ENCODE results near the gene MCU.

DNA sequence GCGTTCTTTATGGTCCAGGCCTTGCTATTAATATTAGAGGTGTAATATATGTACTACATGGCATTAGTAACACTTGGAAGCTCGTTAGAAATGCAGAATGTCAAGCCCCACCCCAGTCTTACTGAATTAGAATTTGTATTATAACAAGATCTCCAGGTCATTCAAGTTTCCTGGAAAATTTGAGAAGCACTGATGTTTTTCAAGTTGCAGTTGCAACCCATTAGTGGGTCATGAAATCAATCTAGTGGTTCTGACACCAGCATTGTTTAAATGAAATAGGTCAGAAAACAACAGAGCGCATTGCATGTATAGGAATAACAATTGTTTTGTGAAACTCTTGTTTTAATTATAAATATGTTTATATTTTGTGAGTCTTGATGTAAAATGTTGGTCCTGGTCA, 37.2 kb upstream of the MCU start:
- TF ChIP-seq, protein P1, sequence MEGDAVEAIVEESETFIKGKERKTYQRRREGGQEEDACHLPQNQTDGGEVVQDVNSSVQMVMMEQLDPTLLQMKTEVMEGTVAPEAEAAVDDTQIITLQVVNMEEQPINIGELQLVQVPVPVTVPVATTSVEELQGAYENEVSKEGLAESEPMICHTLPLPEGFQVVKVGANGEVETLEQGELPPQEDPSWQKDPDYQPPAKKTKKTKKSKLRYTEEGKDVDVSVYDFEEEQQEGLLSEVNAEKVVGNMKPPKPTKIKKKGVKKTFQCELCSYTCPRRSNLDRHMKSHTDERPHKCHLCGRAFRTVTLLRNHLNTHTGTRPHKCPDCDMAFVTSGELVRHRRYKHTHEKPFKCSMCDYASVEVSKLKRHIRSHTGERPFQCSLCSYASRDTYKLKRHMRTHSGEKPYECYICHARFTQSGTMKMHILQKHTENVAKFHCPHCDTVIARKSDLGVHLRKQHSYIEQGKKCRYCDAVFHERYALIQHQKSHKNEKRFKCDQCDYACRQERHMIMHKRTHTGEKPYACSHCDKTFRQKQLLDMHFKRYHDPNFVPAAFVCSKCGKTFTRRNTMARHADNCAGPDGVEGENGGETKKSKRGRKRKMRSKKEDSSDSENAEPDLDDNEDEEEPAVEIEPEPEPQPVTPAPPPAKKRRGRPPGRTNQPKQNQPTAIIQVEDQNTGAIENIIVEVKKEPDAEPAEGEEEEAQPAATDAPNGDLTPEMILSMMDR (IDR thresholded peaks at IDR 0.05) = no peak
- TF ChIP-seq POLR2A (IDR thresholded peaks at IDR 0.05) = no peak
